ENCODE measurements around the gene CLDN17. TPM values are rescaled to one million over a fixed set of nuclear protein-coding genes. Genes with fewer than 3 reads are reported as not detected.
A peak's percentile ranks its signal among the peaks of the same experiment; 100 is the strongest.

The CLDN17 gene
- total and polyA plus RNA-seq, 9 of the 15 experiments (the other 6 are each of a cell fraction or from before 2014, with no cell fraction given) = not detected

- Histone ChIP-seq H3K9me3 (replicated peaks; ENCODE audit: control insufficient read depth, insufficient read depth, low read depth, low read length) (no peaks in the 10 kb centered on the region), H3K4me2 (ENCODE audit: insufficient read depth, low read length) (no peak overlapping the region), H3K4me3 (no peak overlapping the region), H3K36me3 (ENCODE audit: control insufficient read depth, insufficient read depth, low read length) (no peaks in the 10 kb centered on the region), H3K9ac (ENCODE audit: insufficient read depth in 1 of 2, low read depth in 2 of 2, low read length in 2 of 2) (no peak overlapping the region), H3K27ac (ENCODE audit: extremely low read depth, low read depth, low read length) (no peak overlapping the region), H3K9me1 (ENCODE audit: control insufficient read depth, insufficient read depth, low read length) (no peaks in the 10 kb centered on the region), H3K4me1 (replicated peaks in 1 of 2; ENCODE audit: control insufficient read depth in 2 of 2, insufficient read depth in 2 of 2, low read length in 2 of 2) (no peaks in the 10 kb centered on the region), H3K27me3 (ENCODE audit: control insufficient read depth in 2 of 2, insufficient read depth in 2 of 2, low read length in 2 of 2) (peaks cover 0 to 7% of the 10 kb centered on the region in 2 experiments; a peak in 1 of 5 replicates), H3K79me2 (ENCODE audit: control insufficient read depth, insufficient read depth, low read length) (no peaks in the 10 kb centered on the region), H2AFZ (ENCODE audit: low read depth, low read length) (no peak overlapping the region), H4K20me1 (replicated peaks; ENCODE audit: control insufficient read depth, insufficient read depth, low read length) (no peaks in the 10 kb centered on the region)
- WGBS (ENCODE audit: insufficient coverage, low coverage, missing lambda C conversion rate) = 5% methylated on average over 1 of the region's 1 CpG
- FAIRE-seq = peak; percentile 57
- ATAC-seq = no peak
- intact Hi-C loops (cut with micrococcal nuclease) (no loop called here), in situ Hi-C loops (cut with MboI) (no loop called here)
- CTCF ChIA-PET (ENCODE audit: low intra/inter-chr PET ratio) = no interaction called here
- no peak for DNase-seq (ENCODE audit: extremely low read depth in 1 of 4, low spot score in 3 of 4)
- no TSS peak for BruUV-seq (replicated peaks)
- POLR2A ChIA-PET = no interaction called here
- TF ChIP-seq ZNF707 (CRISPR knock-in tag; conservative IDR thresholded peaks at IDR 0.05) (no peak), SAP30 (IDR thresholded peaks at IDR 0.05; ENCODE audit: borderline replicate concordance, insufficient read depth, low read depth, low read length, poor library complexity, severe bottlenecking) (no peak), LARP7 (IDR thresholded peaks at IDR 0.05) (no peak), ZFP1 (CRISPR knock-in tag; IDR thresholded peaks at IDR 0.05) (no peak), THRA (IDR thresholded peaks at IDR 0.05) (no peak), ZNF124 (CRISPR knock-in tag; IDR thresholded peaks at IDR 0.05) (no peak), ZNF354B (CRISPR knock-in tag; IDR thresholded peaks at IDR 0.05) (no peak), STAT5B (CRISPR knock-in tag; IDR thresholded peaks at IDR 0.05) (no peak), TFAM (CRISPR knock-in tag; conservative IDR thresholded peaks at IDR 0.05) (no peak), GATAD2A (IDR thresholded peaks at IDR 0.05) (no peak), ZNF75A (CRISPR knock-in tag; IDR thresholded peaks at IDR 0.05) (no peak)
- TF ChIP-seq, protein P1, sequence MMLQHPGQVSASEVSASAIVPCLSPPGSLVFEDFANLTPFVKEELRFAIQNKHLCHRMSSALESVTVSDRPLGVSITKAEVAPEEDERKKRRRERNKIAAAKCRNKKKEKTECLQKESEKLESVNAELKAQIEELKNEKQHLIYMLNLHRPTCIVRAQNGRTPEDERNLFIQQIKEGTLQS (IDR thresholded peaks at IDR 0.05) = no peak
- TF ChIP-seq, protein P1 (CRISPR knock-in tag; conservative IDR thresholded peaks at IDR 0.05) = no peak
- TF ChIP-seq, protein P2, sequence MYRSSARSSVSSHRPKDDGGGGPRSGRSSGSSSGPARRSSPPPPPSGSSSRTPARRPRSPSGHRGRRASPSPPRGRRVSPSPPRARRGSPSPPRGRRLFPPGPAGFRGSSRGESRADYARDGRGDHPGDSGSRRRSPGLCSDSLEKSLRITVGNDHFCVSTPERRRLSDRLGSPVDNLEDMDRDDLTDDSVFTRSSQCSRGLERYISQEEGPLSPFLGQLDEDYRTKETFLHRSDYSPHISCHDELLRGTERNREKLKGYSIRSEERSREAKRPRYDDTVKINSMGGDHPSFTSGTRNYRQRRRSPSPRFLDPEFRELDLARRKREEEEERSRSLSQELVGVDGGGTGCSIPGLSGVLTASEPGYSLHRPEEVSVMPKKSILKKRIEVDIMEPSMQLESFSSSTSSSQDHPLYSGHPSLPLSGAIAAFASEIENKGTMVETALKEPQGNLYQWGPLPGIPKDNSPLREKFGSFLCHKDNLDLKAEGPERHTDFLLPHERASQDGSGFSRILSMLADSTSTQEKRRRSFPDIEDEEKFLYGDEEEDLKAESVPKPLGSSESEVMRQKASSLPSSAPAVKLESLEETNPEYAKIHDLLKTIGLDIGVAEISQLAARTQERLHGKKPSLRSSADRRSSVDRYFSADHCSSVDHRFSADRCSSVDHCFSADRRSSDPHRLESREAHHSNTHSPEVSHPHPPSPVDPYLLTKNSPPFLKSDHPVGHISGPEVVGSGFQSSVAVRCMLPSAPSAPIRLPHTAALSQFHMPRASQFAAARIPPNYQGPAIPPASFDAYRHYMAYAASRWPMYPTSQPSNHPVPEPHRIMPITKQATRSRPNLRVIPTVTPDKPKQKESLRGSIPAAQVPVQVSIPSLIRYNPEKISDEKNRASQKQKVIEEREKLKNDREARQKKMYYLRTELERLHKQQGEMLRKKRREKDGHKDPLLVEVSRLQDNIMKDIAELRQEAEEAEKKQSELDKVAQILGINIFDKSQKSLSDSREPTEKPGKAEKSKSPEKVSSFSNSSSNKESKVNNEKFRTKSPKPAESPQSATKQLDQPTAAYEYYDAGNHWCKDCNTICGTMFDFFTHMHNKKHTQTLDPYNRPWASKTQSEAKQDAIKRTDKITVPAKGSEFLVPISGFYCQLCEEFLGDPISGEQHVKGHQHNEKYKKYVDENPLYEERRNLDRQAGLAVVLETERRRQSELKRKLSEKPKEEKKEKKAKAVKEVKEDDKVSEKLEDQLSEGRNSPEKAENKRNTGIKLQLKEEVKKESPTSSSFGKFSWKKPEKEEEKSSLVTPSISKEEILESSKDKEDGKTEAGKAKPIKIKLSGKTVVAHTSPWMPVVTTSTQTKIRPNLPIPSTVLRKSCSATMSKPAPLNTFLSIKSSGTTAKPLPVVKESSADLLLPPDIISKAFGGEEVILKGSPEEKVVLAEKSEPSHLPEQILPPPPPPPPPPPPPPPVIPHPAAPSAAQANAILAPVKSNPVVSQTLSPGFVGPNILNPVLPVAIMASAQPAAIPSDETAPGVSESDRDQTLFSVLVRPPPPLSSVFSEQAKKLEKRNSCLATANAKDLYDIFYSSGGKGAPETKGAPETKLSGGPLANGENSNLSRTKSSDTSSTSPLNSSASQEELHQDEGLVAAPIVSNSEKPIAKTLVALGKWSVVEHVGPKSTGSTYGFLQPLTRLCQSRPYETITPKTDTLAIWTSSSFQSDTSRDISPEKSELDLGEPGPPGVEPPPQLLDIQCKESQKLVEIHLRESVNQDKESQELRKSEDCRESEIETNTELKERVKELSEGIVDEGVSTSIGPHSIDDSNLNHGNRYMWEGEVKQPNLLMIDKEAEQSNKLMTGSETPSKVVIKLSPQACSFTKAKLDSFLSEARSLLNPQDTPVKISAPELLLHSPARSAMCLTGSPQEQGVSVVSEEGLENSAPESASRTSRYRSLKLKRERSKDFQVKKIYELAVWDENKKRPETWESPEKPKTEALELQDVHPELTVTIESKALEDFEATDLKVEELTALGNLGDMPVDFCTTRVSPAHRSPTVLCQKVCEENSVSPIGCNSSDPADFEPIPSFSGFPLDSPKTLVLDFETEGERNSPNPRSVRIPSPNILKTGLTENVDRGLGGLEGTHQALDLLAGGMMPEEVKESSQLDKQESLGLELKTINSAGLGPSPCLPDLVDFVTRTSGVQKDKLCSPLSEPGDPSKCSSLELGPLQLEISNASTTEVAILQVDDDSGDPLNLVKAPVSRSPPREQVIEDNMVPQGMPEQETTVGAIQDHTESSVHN (IDR thresholded peaks at IDR 0.05; ENCODE audit: borderline replicate concordance in 1 of 2, low read depth in 1 of 2) = no peak
Measured at GRCh38 chr21:30211071-30211470, 44.5 kb upstream of the CLDN17 start.
